Measurements from ENCODE around the gene GLRX5. TPM values are rescaled to one million over a fixed set of nuclear protein-coding genes. Genes with fewer than 3 reads are reported as not detected.

Gene GLRX5
- total RNA-seq, 1 experiment from 2014 or later, result 62.2 TPM

DNA sequence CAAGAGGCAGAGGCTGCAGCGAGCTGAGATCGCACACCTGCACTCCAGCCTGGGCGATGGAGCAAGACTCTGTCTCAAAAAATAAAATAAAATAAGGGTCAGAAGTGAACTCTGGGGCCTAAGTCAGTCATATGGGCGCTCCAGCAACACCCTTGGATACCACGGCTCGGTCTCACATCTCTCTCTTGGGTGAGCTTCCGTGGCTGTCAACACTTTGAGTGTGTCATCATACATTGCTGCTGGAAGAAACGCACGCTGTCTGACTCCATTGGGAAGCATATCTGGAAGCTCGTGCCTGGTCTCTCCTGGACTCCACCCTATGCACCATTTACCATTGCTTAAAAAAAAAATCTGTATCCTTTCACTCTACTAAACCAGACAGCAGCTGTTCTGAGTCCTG, 20.2 kb downstream of the GLRX5 start:
- H3K27ac Mint-ChIP-seq, result no peak overlapping the region; a peak in 1 of 7 replicates
- Histone ChIP-seq H3T11ph (ENCODE audit: low read length) (no peak overlapping the region), H3K23ac (ENCODE audit: insufficient read length, low read depth, low read length) (no peak overlapping the region), H3K9me3 (ENCODE audit: control insufficient read depth, low read depth, low read length) (no peaks in the 10 kb centered on the region), H3K27ac (ENCODE audit: insufficient read length, low read depth, low read length) (no peak overlapping the region), H3K9ac (ENCODE audit: extremely low read depth, insufficient read length, low read length) (no peak overlapping the region), H3K14ac (ENCODE audit: insufficient read depth, low read length) (no peak overlapping the region), H3K56ac (ENCODE audit: insufficient read length, low read depth, low read length) (no peak overlapping the region), H2AK5ac (ENCODE audit: insufficient read length, low read length) (no peak overlapping the region), H3K79me2 (ENCODE audit: insufficient read depth, low read length) (no peaks in the 10 kb centered on the region), H4K5ac (ENCODE audit: insufficient read length, low read depth, low read length) (no peak overlapping the region), H3K18ac (ENCODE audit: insufficient read length, low read depth, low read length) (no peak overlapping the region), H4K91ac (ENCODE audit: insufficient read length, low read depth, low read length) (no peak overlapping the region), H4K8ac (replicated peaks; ENCODE audit: insufficient read length, low read depth, low read length) (no peak overlapping the region), H2BK15ac (ENCODE audit: low read depth, low read length) (no peak overlapping the region), H2BK5ac (ENCODE audit: insufficient read length, low read length) (no peak overlapping the region), H2BK12ac (ENCODE audit: insufficient read length, low read depth, low read length) (no peak overlapping the region), H3K23me2 (ENCODE audit: insufficient read length, low read depth, low read length, poor library complexity, severe bottlenecking) (no peaks in the 10 kb centered on the region), H3K4me2 (ENCODE audit: insufficient read depth, insufficient read length, low read length) (no peak overlapping the region), H2AFZ (ENCODE audit: low read length) (no peak overlapping the region), H3K27me3 (ENCODE audit: insufficient read depth, low read length) (peaks cover 3% of the 10 kb centered on the region; the same call in 1 of the 2 replicates), H3K4me1 (ENCODE audit: insufficient read depth, low read length) (no peaks in the 10 kb centered on the region), H2BK20ac (ENCODE audit: low read depth, low read length, poor library complexity, severe bottlenecking) (no peak overlapping the region), H3K4ac (ENCODE audit: low read depth, low read length) (no peak overlapping the region), H2BK120ac (ENCODE audit: low read depth, low read length, poor library complexity, severe bottlenecking) (no peak overlapping the region), H4K20me1 (ENCODE audit: control insufficient read depth, insufficient read depth, insufficient read length) (no peaks in the 10 kb centered on the region), H3K79me1 (ENCODE audit: insufficient read depth, low read depth, low read length, poor library complexity, severe bottlenecking) (no peaks in the 10 kb centered on the region)
- H3K36me3 Mint-ChIP-seq (ENCODE audit: insufficient read depth in 1 of 3, low read depth in 3 of 3), result peaks cover 2 to 16% (median 10%) of the 10 kb centered on the region in 3 experiments; a peak in 5 of 7 replicates
- H3K27me3 Mint-ChIP-seq (ENCODE audit: low read depth), result peaks cover 58% of the 10 kb centered on the region
- TF ChIP-seq, protein P1, sequence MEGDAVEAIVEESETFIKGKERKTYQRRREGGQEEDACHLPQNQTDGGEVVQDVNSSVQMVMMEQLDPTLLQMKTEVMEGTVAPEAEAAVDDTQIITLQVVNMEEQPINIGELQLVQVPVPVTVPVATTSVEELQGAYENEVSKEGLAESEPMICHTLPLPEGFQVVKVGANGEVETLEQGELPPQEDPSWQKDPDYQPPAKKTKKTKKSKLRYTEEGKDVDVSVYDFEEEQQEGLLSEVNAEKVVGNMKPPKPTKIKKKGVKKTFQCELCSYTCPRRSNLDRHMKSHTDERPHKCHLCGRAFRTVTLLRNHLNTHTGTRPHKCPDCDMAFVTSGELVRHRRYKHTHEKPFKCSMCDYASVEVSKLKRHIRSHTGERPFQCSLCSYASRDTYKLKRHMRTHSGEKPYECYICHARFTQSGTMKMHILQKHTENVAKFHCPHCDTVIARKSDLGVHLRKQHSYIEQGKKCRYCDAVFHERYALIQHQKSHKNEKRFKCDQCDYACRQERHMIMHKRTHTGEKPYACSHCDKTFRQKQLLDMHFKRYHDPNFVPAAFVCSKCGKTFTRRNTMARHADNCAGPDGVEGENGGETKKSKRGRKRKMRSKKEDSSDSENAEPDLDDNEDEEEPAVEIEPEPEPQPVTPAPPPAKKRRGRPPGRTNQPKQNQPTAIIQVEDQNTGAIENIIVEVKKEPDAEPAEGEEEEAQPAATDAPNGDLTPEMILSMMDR (conservative IDR thresholded peaks at IDR 0.05), result no peak
- no CpG with 5 or more reads among the region's 10 CpGs for WGBS (ENCODE audit: extremely low coverage, insufficient read length, low lambda C conversion rate)
- H3K4me1 Mint-ChIP-seq, result peaks cover 13 to 19% of the 10 kb centered on the region in 2 experiments
- no peak for DNase-seq
- H3K9me3 Mint-ChIP-seq, result peaks cover 0 to 4% of the 10 kb centered on the region in 2 experiments; a peak in 2 of 5 replicates
- no peak overlapping the region for H3K4me3 Mint-ChIP-seq
